WTC11 (cell line): ENCODE results near the gene MICAL2. TPM values are rescaled to one million over a fixed set of nuclear protein-coding genes. Genes with fewer than 3 reads are reported as not detected.

Source experiments
- ATAC-seq: fragments of 200-7000 bp; cut with Tn5 transposase; 2 replicates; pipeline ENCODE4 v1.10.0; 2021; ENCODE audit warnings: mild to moderate bottlenecking, moderate library complexity
- CTCF ChIA-PET: fragments of 300-600 bp; sonication (Branson Sonifier 250); formaldehyde crosslinking; loops from one replicate; lab custom pipeline; 2021; ENCODE audit warnings: antibody characterized with exemption; lab: Charles Lee
- POLR2A ChIA-PET: fragments of 350-600 bp; sonication (Branson Sonifier 250); formaldehyde crosslinking; loops from one replicate; lab custom pipeline; 2021; ENCODE audit warnings: antibody characterized with exemption; lab: Charles Lee
- DNase-seq: peaks from one replicate; pipeline ENCODE4 v3.0.0; 2021; ENCODE audit warnings: low spot score
- H3K27ac Mint-ChIP-seq: 2 replicates; pipeline ENCODE4 v1.8.0; 2021; ENCODE audit warnings: mixed read lengths
- H3K27me3 Mint-ChIP-seq: 2 replicates; pipeline ENCODE4 v1.8.0; 2021; ENCODE audit warnings: low read depth, mild to moderate bottlenecking, moderate library complexity, mixed read lengths
- H3K36me3 Mint-ChIP-seq: 2 replicates; pipeline ENCODE4 v1.8.0; 2021; ENCODE audit warnings: mixed read lengths
- H3K4me1 Mint-ChIP-seq: 2 replicates; pipeline ENCODE4 v1.8.0; 2022; ENCODE audit warnings: mixed read lengths
- H3K4me3 Mint-ChIP-seq: 2 replicates; pipeline ENCODE4 v1.8.0; 2021; ENCODE audit warnings: mild to moderate bottlenecking, moderate library complexity, mixed read lengths
- H3K9me3 Mint-ChIP-seq: 2 replicates; pipeline ENCODE4 v1.8.0; 2021; ENCODE audit warnings: mixed read lengths
- AR ChIP-seq: fragments of 250-450 bp; sonication (Bioruptor Pico); IDR thresholded peaks from 2 replicates; pipeline ENCODE4 v1.9.0; 2021; ENCODE audit warnings: mild to moderate bottlenecking
- ATF2 ChIP-seq: sonication (generic); formaldehyde crosslinking; IDR thresholded peaks from 2 replicates; pipeline ENCODE4 v1.8.1; 2022; ENCODE audit warnings: low read depth, missing genetic modification reagents, borderline replicate concordance
- CREB1 ChIP-seq: sonication (generic); formaldehyde crosslinking; IDR thresholded peaks from 2 replicates; pipeline ENCODE4 v1.8.0; 2023; ENCODE audit warnings: mild to moderate bottlenecking, missing genetic modification reagents
- CTCF ChIP-seq: fragments of 200-600 bp; IDR thresholded peaks from 2 replicates; pipeline ENCODE4 v1.8.0; 2022; ENCODE audit warnings: antibody characterized with exemption
- ETV6 ChIP-seq: sonication (generic); formaldehyde crosslinking; IDR thresholded peaks from 2 replicates; pipeline ENCODE4 v1.8.1; 2022; ENCODE audit warnings: mild to moderate bottlenecking, missing genetic modification reagents
- FOXP1 ChIP-seq: sonication (generic); formaldehyde crosslinking; IDR thresholded peaks from 2 replicates; pipeline ENCODE4 v1.8.0; 2022; ENCODE audit warnings: missing genetic modification reagents, mild to moderate bottlenecking, moderate library complexity, borderline replicate concordance
- FOXP4 ChIP-seq: sonication (generic); formaldehyde crosslinking; IDR thresholded peaks from 2 replicates; pipeline ENCODE4 v1.8.0; 2022; ENCODE audit warnings: mild to moderate bottlenecking, missing genetic modification reagents
- GTF2I ChIP-seq: fragments of 250-450 bp; sonication (Bioruptor Pico); conservative IDR thresholded peaks from 2 replicates; pipeline ENCODE4 v1.4.0; 2021; ENCODE audit warnings: mild to moderate bottlenecking
- HMGXB4 ChIP-seq: sonication (generic); formaldehyde crosslinking; IDR thresholded peaks from 2 replicates; pipeline ENCODE4 v1.8.1; 2023; ENCODE audit warnings: mild to moderate bottlenecking, moderate library complexity, missing genetic modification reagents
- IRF1 ChIP-seq: sonication (generic); formaldehyde crosslinking; IDR thresholded peaks from 2 replicates; pipeline ENCODE4 v1.8.0; 2023; ENCODE audit warnings: missing genetic modification reagents
- JAZF1 ChIP-seq: fragments of 250-450 bp; sonication (Bioruptor Pico); IDR thresholded peaks from 2 replicates; pipeline ENCODE4 v1.9.0; 2021; ENCODE audit warnings: moderate library complexity, mild to moderate bottlenecking, inconsistent platforms
- MAX ChIP-seq: sonication (generic); formaldehyde crosslinking; IDR thresholded peaks from 2 replicates; pipeline ENCODE4 v1.8.0; 2022; ENCODE audit warnings: mild to moderate bottlenecking, missing genetic modification reagents
- NR1H2 ChIP-seq: sonication (generic); formaldehyde crosslinking; IDR thresholded peaks from 2 replicates; pipeline ENCODE4 v1.9.0; 2021; ENCODE audit warnings: mild to moderate bottlenecking, moderate library complexity, missing genetic modification reagents
- SMAD3 ChIP-seq: sonication (generic); formaldehyde crosslinking; IDR thresholded peaks from 2 replicates; pipeline ENCODE4 v1.8.0; 2022; ENCODE audit warnings: missing genetic modification reagents, mild to moderate bottlenecking, borderline replicate concordance
- SP1 ChIP-seq: sonication (generic); formaldehyde crosslinking; conservative IDR thresholded peaks from 2 replicates; pipeline ENCODE4 v1.8.1; 2022; ENCODE audit warnings: missing genetic modification reagents
- STAT6 ChIP-seq: sonication (generic); formaldehyde crosslinking; conservative IDR thresholded peaks from 2 replicates; pipeline ENCODE4 v1.8.1; 2023; ENCODE audit warnings: mild to moderate bottlenecking, low read depth, missing genetic modification reagents, moderate library complexity
- TCF7 ChIP-seq: sonication (generic); formaldehyde crosslinking; IDR thresholded peaks from 2 replicates; pipeline ENCODE4 v1.8.0; 2022; ENCODE audit warnings: mild to moderate bottlenecking, low read depth, missing genetic modification reagents, moderate library complexity
- ZBTB21 ChIP-seq: sonication (generic); formaldehyde crosslinking; IDR thresholded peaks from 2 replicates; pipeline ENCODE4 v1.8.1; 2023; ENCODE audit warnings: mild to moderate bottlenecking, missing genetic modification reagents, borderline replicate concordance
- ZNF121 ChIP-seq: sonication (generic); formaldehyde crosslinking; IDR thresholded peaks from 2 replicates; pipeline ENCODE4 v1.8.0; 2023; ENCODE audit warnings: missing genetic modification reagents
- ZSCAN18 ChIP-seq: fragments of 250-450 bp; sonication (Bioruptor Pico); IDR thresholded peaks from 2 replicates; pipeline ENCODE4 v2.1.2; 2022; ENCODE audit warnings: mild to moderate bottlenecking, moderate library complexity
- total RNA-seq: library from RNA; stranded (reverse); gene quantifications from 3 replicates; pipeline ENCODE4 v1.2.3, GENCODE V29; 2021

Gene MICAL2
- total RNA-seq, 1 experiment from 2014 or later: 3.1 TPM

- no peak for TF ChIP-seq FOXP4
- no peak for TF ChIP-seq CTCF
- no peak for TF ChIP-seq ZBTB21 (CRISPR knock-in tag)
- TF ChIP-seq ATF2 (CRISPR knock-in tag): no peak
- no peak for TF ChIP-seq AR
- TF ChIP-seq ZNF121 (CRISPR knock-in tag): no peak
Observed at GRCh38 chr11:12088531-12088930, 21.9 kb upstream of the MICAL2 start (continued).

GRCh38 chr11:12089041-12089440 lies 21.3 kb upstream of the MICAL2 start:
- CTCF ChIA-PET: interaction anchor here (2.4 to 3.4 kb wide), 2 partner anchors 22 to 45 kb away, joined by 7 to 22 read pairs; no protein-coding TSS in a partner anchor
- no peak for ATAC-seq
- no peaks in the 10 kb centered on the region for H3K36me3 Mint-ChIP-seq
- peaks cover 31% of the 10 kb centered on the region for H3K4me1 Mint-ChIP-seq
- H3K27ac Mint-ChIP-seq: no peak overlapping the region
- POLR2A ChIA-PET: no interaction called here
- no peak for DNase-seq
- H3K9me3 Mint-ChIP-seq: peaks cover 5% of the 10 kb centered on the region
- H3K4me3 Mint-ChIP-seq: no peak overlapping the region
- no peak for TF ChIP-seq NR1H2 (CRISPR knock-in tag)
- no peak for TF ChIP-seq ZNF121 (CRISPR knock-in tag)
- no peak for TF ChIP-seq JAZF1 (CRISPR knock-in tag)
- no peak for TF ChIP-seq MAX (CRISPR knock-in tag)
- no peak for TF ChIP-seq STAT6
- no peak for TF ChIP-seq SP1 (CRISPR knock-in tag)
- no peak for TF ChIP-seq CREB1 (CRISPR knock-in tag)
- TF ChIP-seq HMGXB4 (CRISPR knock-in tag): no peak
- TF ChIP-seq IRF1: no peak
- TF ChIP-seq ETV6 (CRISPR knock-in tag): no peak
- no peak for TF ChIP-seq SMAD3 (CRISPR knock-in tag)
- no peak for TF ChIP-seq GTF2I (CRISPR knock-in tag)
- TF ChIP-seq TCF7 (CRISPR knock-in tag): no peak
- TF ChIP-seq FOXP1: no peak
- no peak for TF ChIP-seq ZSCAN18 (CRISPR knock-in tag)
- H3K27me3 Mint-ChIP-seq: no peaks in the 10 kb centered on the region
